NCI-H748 treated with DMSO at 0.1 percent for 48 hours (cell line): ENCODE results near the gene MYO5B.

ENCODE experiments used
- DNase-seq: peaks from one replicate; lab custom pipeline; 2025; lab: John Stamatoyannopoulos, UW

MYO5B gene

GRCh38 chr18:50069422-50069821, 125.5 kb downstream of the MYO5B start:
- DNase-seq, result no peak

- DNase-seq, result no peak
These were observed 129.4 kb downstream of the MYO5B start for GRCh38 chr18:50065527-50065926.

- DNase-seq, result no peak
These were observed 129.9 kb downstream of the MYO5B start for GRCh38 chr18:50065039-50065438.

- no peak for DNase-seq
These were observed 132.9 kb downstream of the MYO5B start for GRCh38 chr18:50061876-50062517.

- DNase-seq, result no peak
These were observed 134.1 kb downstream of the MYO5B start for GRCh38 chr18:50060822-50061221.

- DNase-seq, result no peak
These were observed 136.2 kb downstream of the MYO5B start for GRCh38 chr18:50058731-50059130.

- DNase-seq, result no peak
These were observed 137.9 kb downstream of the MYO5B start for GRCh38 chr18:50057009-50057408.

- no peak for DNase-seq
These were observed 138.8 kb downstream of the MYO5B start for GRCh38 chr18:50056185-50056584.

GRCh38 chr18:50055488-50055887, 139.5 kb downstream of the MYO5B start:
- no peak for DNase-seq

GRCh38 chr18:50053111-50053510, 141.8 kb downstream of the MYO5B start:
- DNase-seq, result no peak

- DNase-seq, result no peak
These were observed 143.7 kb downstream of the MYO5B start for GRCh38 chr18:50051288-50051687.

- DNase-seq, result no peak
These were observed 149.8 kb downstream of the MYO5B start for GRCh38 chr18:50045126-50045525.

GRCh38 chr18:50044402-50044801, 150.5 kb downstream of the MYO5B start:
- DNase-seq, result no peak

GRCh38 chr18:50042611-50043010, 152.3 kb downstream of the MYO5B start:
- DNase-seq, result no peak

- DNase-seq, result no peak
These were observed 155.2 kb downstream of the MYO5B start for GRCh38 chr18:50039746-50040145.

- no peak for DNase-seq
These were observed 156.5 kb downstream of the MYO5B start for GRCh38 chr18:50038448-50038847.

- no peak for DNase-seq
These were observed 160.9 kb downstream of the MYO5B start for GRCh38 chr18:50034029-50034428.

GRCh38 chr18:50033004-50033403, 161.9 kb downstream of the MYO5B start:
- DNase-seq, result no peak

GRCh38 chr18:50030146-50030545, 164.8 kb downstream of the MYO5B start:
- no peak for DNase-seq

- DNase-seq, result peak; percentile 78
These were observed 167.0 kb downstream of the MYO5B start for GRCh38 chr18:50027996-50028395.

- no peak for DNase-seq
These were observed 170.5 kb downstream of the MYO5B start for GRCh38 chr18:50024466-50024865.

- DNase-seq, result no peak
These were observed 172.0 kb downstream of the MYO5B start for GRCh38 chr18:50022985-50023384.

- DNase-seq, result no peak
These were observed 180.3 kb downstream of the MYO5B start for GRCh38 chr18:50014606-50015005.

GRCh38 chr18:50013363-50014138, 181.4 kb downstream of the MYO5B start:
- no peak for DNase-seq
